Neural cell (in vitro differentiated cells): Measurements from ENCODE around the gene ACE. TPM values are rescaled to one million over a fixed set of nuclear protein-coding genes. Genes with fewer than 3 reads are reported as not detected.

Experiments used
- H2AFZ ChIP-seq: fragments of 200-600, 300-800 bp; sonication (generic), shearing (Covaris generic); 2 replicates; pipeline ENCODE4 v1.6.0; 2014; ENCODE audit warnings: low read depth, mild to moderate bottlenecking, antibody characterized with exemption, low read length, moderate library complexity
- H3F3A ChIP-seq: fragments of 200-600 bp; shearing (Covaris generic); 2 replicates; pipeline ENCODE4 v1.6.1; 2016; ENCODE audit warnings: mild to moderate bottlenecking, moderate library complexity, mixed read lengths, antibody characterized with exemption, low read length; ENCODE audit not compliant: insufficient read depth, poor library complexity, severe bottlenecking
- H3K27ac ChIP-seq: fragments of 200-600, 300-800 bp; sonication (generic), shearing (Covaris generic); 2 replicates; pipeline ENCODE4 v1.5.1; 2014; ENCODE audit warnings: mild to moderate bottlenecking, low read length, moderate library complexity
- H3K27me3 ChIP-seq: fragments of 300-800, 200-600 bp; sonication (generic), shearing (Covaris generic); 2 replicates; pipeline ENCODE4 v1.6.0; 2014; ENCODE audit warnings: mild to moderate bottlenecking, low read depth, low read length, moderate library complexity; ENCODE audit not compliant: insufficient read depth
- H3K36me3 ChIP-seq: fragments of 300-800, 200-600 bp; sonication (generic), shearing (Covaris generic); 2 replicates; pipeline ENCODE4 v1.5.1; 2014; ENCODE audit warnings: mild to moderate bottlenecking, antibody characterized with exemption, low read length, moderate library complexity; ENCODE audit not compliant: insufficient read depth
- H3K4me2 ChIP-seq: fragments of 300-800, 200-600 bp; sonication (generic), shearing (Covaris generic); 2 replicates; pipeline ENCODE4 v1.6.0; 2014; ENCODE audit warnings: mild to moderate bottlenecking, low read length
- H3K4me3 ChIP-seq: fragments of 300-800, 200-600 bp; sonication (generic), shearing (Covaris generic); 2 replicates; pipeline ENCODE4 v1.5.1; 2014; ENCODE audit warnings: mild to moderate bottlenecking, low read length, moderate library complexity
- H3K79me2 ChIP-seq: fragments of 200-600 bp; shearing (Covaris generic); replicated peaks from 2 replicates; pipeline ENCODE4 v1.6.0; 2014; ENCODE audit warnings: mild to moderate bottlenecking, low read length, moderate library complexity; ENCODE audit not compliant: insufficient read depth
- H3K9ac ChIP-seq: fragments of 300-800, 200-600 bp; sonication (generic), shearing (Covaris generic); 2 replicates; pipeline ENCODE4 v1.6.1; 2016; ENCODE audit warnings: mild to moderate bottlenecking, low read length, mixed read lengths
- H3K9me2 ChIP-seq: fragments of 200-600 bp; shearing (Covaris generic); 2 replicates; pipeline ENCODE4 v1.6.1; 2016; ENCODE audit warnings: mild to moderate bottlenecking, low read length, mixed read lengths; ENCODE audit not compliant: insufficient read depth
- H3K9me3 ChIP-seq: fragments of 200-600, 300-800 bp; sonication (generic), shearing (Covaris generic); 2 replicates; pipeline ENCODE4 v1.6.1; 2016; ENCODE audit warnings: mild to moderate bottlenecking, mixed run types, low read length, moderate library complexity, mixed read lengths
- H4K20me1 ChIP-seq: fragments of 200-600 bp; shearing (Covaris generic); 2 replicates; pipeline ENCODE4 v1.6.1; 2016; ENCODE audit warnings: mild to moderate bottlenecking, mixed run types; ENCODE audit not compliant: insufficient read depth
- CTCF ChIP-seq: fragments of 450-650 bp; IDR thresholded peaks from 2 replicates; pipeline ENCODE4 v1.5.1; 2014; ENCODE audit warnings: antibody characterized with exemption, mild to moderate bottlenecking, moderate library complexity; ENCODE audit not compliant: poor library complexity, severe bottlenecking
- EP300 ChIP-seq: fragments of 450-650 bp; conservative IDR thresholded peaks from 2 replicates; pipeline ENCODE4 v1.6.1; 2014; ENCODE audit warnings: antibody characterized with exemption, mild to moderate bottlenecking, moderate library complexity; ENCODE audit not compliant: poor library complexity, severe bottlenecking
- EZH2 ChIP-seq: fragments of 200-600, 300-800 bp; shearing (Covaris generic), sonication (generic); IDR thresholded peaks from 2 replicates; pipeline ENCODE4 v1.6.1; 2014; ENCODE audit warnings: antibody characterized with exemption, low read length, borderline replicate concordance, mild to moderate bottlenecking; ENCODE audit not compliant: insufficient read depth, poor library complexity, severe bottlenecking
- MXI1 ChIP-seq: fragments of 450-650 bp; conservative IDR thresholded peaks from 2 replicates; pipeline ENCODE4 v1.6.1; 2014; ENCODE audit warnings: antibody characterized with exemption, mild to moderate bottlenecking; ENCODE audit not compliant: poor library complexity, severe bottlenecking
- POLR2AphosphoS5 ChIP-seq: IDR thresholded peaks from 2 replicates; pipeline ENCODE4 v1.6.1; 2012
- RAD21 ChIP-seq: fragments of 450-650 bp; conservative IDR thresholded peaks from 2 replicates; pipeline ENCODE4 v1.6.1; 2014; ENCODE audit warnings: antibody characterized with exemption, mild to moderate bottlenecking, moderate library complexity
- SMC3 ChIP-seq: fragments of 450-650 bp; conservative IDR thresholded peaks from 2 replicates; pipeline ENCODE4 v1.6.1; 2014; ENCODE audit warnings: antibody characterized with exemption, mild to moderate bottlenecking, moderate library complexity; ENCODE audit not compliant: poor library complexity
- TAF1 ChIP-seq: IDR thresholded peaks from 2 replicates; pipeline ENCODE4 v1.6.1; 2012; ENCODE audit warnings: low read depth
- polyA plus RNA-seq: library from polyadenylated mRNA; depleted of rRNA; stranded (reverse); fragments of >200 nt; gene quantifications from 2 replicates; pipeline ENCODE4 v1.2.3, GENCODE V29; 2014
- TF ChIP-seq, protein P1 (sequence below): IDR thresholded peaks from 2 replicates; pipeline ENCODE4 v1.6.1; 2012; ENCODE audit warnings: borderline replicate concordance

ACE gene
- polyA plus RNA-seq, 1 donor from 2014 or later = 1.5 TPM

- Histone ChIP-seq H3K27ac (no peak overlapping the region), H2AFZ (no peak overlapping the region), H3K9me2 (no peaks in the 10 kb centered on the region), H3K4me2 (no peak overlapping the region), H3K9me3 (no peaks in the 10 kb centered on the region), H3K27me3 (peaks cover 3% of the 10 kb centered on the region), H3F3A (no peaks in the 10 kb centered on the region), H3K79me2 (no peaks in the 10 kb centered on the region), H3K4me3 (no peak overlapping the region), H3K9ac (no peak overlapping the region), H3K36me3 (no peaks in the 10 kb centered on the region), H4K20me1 (no peaks in the 10 kb centered on the region)
- TF ChIP-seq MXI1 (no peak), SMC3 (no peak), EZH2 (no peak), TAF1 (no peak), EP300 (no peak), POLR2AphosphoS5 (no peak), CTCF (no peak), RAD21 (no peak)
- TF ChIP-seq, protein P1, sequence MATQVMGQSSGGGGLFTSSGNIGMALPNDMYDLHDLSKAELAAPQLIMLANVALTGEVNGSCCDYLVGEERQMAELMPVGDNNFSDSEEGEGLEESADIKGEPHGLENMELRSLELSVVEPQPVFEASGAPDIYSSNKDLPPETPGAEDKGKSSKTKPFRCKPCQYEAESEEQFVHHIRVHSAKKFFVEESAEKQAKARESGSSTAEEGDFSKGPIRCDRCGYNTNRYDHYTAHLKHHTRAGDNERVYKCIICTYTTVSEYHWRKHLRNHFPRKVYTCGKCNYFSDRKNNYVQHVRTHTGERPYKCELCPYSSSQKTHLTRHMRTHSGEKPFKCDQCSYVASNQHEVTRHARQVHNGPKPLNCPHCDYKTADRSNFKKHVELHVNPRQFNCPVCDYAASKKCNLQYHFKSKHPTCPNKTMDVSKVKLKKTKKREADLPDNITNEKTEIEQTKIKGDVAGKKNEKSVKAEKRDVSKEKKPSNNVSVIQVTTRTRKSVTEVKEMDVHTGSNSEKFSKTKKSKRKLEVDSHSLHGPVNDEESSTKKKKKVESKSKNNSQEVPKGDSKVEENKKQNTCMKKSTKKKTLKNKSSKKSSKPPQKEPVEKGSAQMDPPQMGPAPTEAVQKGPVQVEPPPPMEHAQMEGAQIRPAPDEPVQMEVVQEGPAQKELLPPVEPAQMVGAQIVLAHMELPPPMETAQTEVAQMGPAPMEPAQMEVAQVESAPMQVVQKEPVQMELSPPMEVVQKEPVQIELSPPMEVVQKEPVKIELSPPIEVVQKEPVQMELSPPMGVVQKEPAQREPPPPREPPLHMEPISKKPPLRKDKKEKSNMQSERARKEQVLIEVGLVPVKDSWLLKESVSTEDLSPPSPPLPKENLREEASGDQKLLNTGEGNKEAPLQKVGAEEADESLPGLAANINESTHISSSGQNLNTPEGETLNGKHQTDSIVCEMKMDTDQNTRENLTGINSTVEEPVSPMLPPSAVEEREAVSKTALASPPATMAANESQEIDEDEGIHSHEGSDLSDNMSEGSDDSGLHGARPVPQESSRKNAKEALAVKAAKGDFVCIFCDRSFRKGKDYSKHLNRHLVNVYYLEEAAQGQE = no peak
Observed at GRCh38 chr17:63496663-63497400, 20.0 kb downstream of the ACE start.

DNA sequence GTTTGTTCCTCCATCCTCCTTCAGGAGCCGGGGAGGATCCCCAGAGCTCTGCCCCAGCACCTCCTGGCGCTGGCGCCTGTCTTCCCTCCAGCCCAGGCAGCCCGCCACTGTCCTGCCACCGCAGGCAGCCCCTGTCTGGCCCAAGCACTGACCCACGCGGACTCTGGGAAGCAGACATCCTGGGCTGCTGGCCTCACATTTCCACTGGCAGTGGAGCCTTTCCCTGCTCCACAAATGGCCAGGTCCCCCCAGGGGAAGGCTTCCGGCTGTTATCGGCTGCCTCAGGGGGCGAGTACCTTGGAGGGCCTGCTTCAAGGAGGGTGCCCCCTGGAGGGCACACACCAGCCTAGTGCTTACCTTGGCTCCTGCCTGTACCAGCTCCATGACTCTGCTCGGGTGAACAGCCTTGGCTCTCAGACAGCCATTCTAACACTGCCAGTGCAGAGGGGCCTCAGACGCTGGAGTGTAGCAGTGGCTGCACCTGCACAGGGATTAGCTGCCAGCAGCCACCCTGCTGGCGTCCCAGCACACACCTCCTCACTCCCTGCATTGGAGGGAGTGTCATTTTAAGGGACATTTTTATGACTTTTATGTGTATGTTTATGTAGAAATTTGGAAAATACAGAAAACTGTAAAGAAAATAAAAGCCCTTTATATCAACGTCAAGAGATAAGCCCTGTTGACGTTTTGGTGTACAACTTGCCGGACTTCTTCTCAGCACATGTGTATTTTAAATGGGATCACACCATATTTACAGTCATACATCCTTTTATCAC lies 21.0 kb downstream of the ACE start:
- H3K4me2 ChIP-seq = no peak overlapping the region
- H3K27me3 ChIP-seq = peaks cover 3% of the 10 kb centered on the region
- H4K20me1 ChIP-seq = no peaks in the 10 kb centered on the region
- TF ChIP-seq CTCF (no peak), TAF1 (no peak), EP300 (no peak), EZH2 (no peak), POLR2AphosphoS5 (no peak), MXI1 (no peak), RAD21 (no peak), SMC3 (no peak)
- TF ChIP-seq, protein P1 = no peak
- no peaks in the 10 kb centered on the region for H3K36me3 ChIP-seq
- H3K79me2 ChIP-seq = no peaks in the 10 kb centered on the region
- no peak overlapping the region for H3K27ac ChIP-seq
- H3K9ac ChIP-seq = no peak overlapping the region
- no peaks in the 10 kb centered on the region for H3K9me2 ChIP-seq
- H3K9me3 ChIP-seq = no peaks in the 10 kb centered on the region
- no peak overlapping the region for H3K4me3 ChIP-seq
- H3F3A ChIP-seq = no peaks in the 10 kb centered on the region
- H2AFZ ChIP-seq = no peak overlapping the region
